Activated CD4-positive, alpha-beta T cell treated with anti-CD3 and anti-CD28 coated beads, Interleukin-10, Interleukin-2, amounts not matched to agents 100 ng/mL and 50 ng/mL, durations not matched to agents 16 hours and 8 hours (primary cell): ENCODE data around the gene ATP8A2.

ENCODE experiments used
- DNase-seq: peaks from one replicate; pipeline ENCODE4 v3.0.0-alpha.2; 2020

Gene ATP8A2

GRCh38 chr13:25738342-25739196 is 366.8 kb downstream of the ATP8A2 start:
- DNase-seq, result no peak

GRCh38 chr13:25739376-25739775 is 367.6 kb downstream of the ATP8A2 start:
- DNase-seq, result no peak

GRCh38 chr13:25741796-25742195 is 370.0 kb downstream of the ATP8A2 start:
- no peak for DNase-seq

GRCh38 chr13:25742220-25742619 is 370.4 kb downstream of the ATP8A2 start:
- DNase-seq, result no peak

- DNase-seq, result no peak
Measured at GRCh38 chr13:25743421-25743820, 371.6 kb downstream of the ATP8A2 start.

DNA sequence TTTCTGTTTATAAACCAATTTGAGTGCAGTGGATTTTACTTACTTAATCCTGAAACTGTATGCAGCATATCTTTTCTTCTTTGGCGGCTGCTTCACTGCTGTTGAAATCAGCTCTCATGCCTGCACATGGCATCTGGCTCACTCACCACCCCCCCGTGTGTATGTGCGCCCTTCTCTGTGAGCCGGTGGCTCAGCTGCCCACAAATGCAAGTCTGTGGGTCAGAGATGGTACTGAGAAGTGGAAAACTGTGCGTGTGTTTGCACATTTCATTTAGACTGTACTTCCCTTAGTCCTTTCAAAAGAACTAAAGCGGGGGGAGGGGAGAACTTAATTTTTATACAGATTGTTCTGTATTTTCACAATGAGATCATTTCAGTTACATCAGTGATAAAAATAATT is 372.4 kb downstream of the ATP8A2 start:
- no peak for DNase-seq

GRCh38 chr13:25746131-25746530 is 374.4 kb downstream of the ATP8A2 start:
- DNase-seq, result no peak

DNA sequence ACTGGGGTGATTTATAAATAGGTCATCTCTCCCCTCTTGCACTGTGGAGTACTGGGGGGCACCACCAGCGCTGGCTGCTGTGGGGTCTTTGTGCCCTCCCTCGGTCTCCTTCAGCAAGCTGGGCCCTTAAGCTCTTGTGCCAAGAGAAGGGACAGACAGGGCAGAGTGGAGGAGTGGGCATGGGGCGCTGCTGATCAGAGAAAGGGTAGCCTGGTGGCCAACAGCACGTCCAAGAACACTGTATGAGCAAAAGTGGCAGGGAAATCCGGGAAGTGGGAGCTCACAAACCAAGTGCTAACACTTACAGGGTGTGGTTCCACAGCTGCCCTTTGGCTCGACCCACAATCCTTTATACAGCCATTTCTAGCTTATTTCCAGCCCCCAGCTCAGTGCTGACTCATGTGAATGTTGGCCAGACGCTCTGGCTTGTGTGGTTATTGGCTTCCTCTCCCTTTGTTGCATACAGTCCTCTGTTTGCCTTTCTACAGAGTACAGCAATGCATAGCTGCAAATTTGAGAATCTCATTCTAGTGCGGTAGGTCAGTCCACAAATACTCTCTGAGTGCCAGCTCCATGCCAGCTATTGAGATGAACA is 381.3 kb downstream of the ATP8A2 start:
- peak; percentile 48 for DNase-seq

DNA sequence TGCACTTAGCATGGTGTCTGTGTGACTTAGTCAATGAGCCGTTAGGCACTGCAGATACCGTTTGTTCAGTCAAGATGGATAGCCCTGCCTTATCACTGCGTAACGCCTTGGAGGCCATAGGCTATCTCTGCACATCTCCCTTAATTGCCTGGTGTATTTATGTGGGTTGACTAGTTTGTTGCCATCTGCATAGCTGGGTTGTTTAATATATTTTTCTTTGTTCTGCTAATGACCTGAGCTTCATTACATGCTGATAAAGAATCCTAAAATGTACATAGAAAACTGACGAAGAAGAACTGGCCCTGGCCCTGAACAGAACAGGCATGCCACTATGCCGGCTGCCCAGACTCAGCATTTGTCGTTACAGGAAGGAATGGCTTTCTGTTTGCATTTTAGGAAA is 382.2 kb downstream of the ATP8A2 start:
- no peak for DNase-seq

- no peak for DNase-seq
Measured at GRCh38 chr13:25756251-25756650, 384.5 kb downstream of the ATP8A2 start.

- DNase-seq, result no peak
Measured at GRCh38 chr13:25756912-25757311, 385.1 kb downstream of the ATP8A2 start.

DNA sequence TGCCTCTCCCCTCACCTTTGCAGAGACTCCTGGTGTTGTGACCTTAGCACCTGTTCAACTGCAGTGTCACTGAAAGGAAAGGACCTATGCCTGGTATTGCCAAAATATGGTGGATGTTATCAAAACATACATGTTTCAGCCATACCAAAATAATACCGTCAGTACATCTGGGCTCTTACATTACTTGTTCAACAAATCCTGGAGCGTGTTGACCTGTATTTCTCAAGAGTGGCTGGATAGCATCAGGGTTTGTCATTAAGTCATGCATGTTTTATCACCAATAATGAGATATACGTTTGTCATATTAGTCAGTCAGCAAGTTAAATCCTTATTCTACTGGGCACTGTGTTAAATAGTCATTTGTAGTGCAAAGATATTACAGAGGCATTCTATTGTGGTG is 389.3 kb downstream of the ATP8A2 start:
- DNase-seq, result no peak

- peak; percentile 52 for DNase-seq
Measured at GRCh38 chr13:25762281-25762680, 390.5 kb downstream of the ATP8A2 start.

- DNase-seq, result peak; percentile 23
Measured at GRCh38 chr13:25762795-25763377, 391.1 kb downstream of the ATP8A2 start.

GRCh38 chr13:25764378-25764777 is 392.6 kb downstream of the ATP8A2 start:
- DNase-seq, result no peak

DNA sequence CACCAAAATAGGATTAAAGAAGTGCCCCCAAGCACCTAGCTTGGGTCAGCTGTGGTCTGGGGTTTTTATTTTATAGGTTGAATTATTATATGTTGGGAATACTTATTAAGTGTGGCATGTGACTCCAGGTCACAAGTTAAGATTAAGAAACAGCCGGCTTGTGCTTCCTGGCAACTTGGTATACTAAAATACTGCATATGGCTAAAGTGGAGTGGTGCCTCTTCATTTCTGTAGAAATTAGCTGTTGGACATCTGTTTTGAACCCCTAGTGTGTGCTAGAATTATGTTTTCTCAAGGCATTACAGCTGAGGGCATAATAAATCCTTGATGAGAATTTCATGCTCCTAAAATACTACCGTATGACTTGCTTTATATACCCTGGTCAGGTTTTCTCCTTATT is 393.5 kb downstream of the ATP8A2 start:
- DNase-seq, result no peak

DNA sequence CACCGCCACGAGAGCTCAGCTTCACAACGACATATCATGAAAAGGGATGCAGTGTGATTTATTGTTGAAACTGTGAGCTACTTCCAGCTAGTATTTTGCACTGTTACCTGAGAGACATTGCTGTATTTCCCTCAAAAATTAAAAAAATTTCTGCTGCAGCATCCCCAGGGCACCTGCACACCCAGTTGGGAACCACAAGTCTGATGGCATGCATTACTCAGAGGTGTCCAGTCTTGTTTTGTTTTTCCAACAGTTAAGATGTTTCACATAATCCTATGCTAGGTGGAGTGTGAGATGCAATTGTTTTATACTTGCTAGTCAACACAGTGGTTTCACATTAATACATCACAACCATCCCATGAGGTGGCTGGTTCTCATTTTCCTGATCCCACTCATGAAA is 394.8 kb downstream of the ATP8A2 start:
- DNase-seq, result no peak

DNA sequence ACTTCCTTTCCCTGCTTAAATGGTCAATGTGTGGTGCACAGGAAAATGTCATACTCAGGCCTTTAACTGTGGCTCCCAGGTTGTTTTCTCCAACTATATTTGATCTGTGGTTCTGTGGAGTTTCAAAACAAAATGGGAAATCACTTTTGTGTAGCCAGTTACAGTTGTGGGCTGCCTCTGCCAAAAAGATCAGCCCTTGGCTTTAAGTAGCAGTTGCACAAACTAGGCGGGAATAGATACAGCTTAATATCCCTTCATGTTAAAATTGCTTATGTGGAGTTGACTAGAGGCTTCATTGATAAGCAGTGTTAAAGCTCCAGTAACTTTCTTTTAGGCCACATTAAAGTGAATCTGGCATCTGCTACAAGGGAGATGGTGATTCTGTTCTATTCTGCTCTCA is 395.2 kb downstream of the ATP8A2 start:
- DNase-seq, result no peak

DNA sequence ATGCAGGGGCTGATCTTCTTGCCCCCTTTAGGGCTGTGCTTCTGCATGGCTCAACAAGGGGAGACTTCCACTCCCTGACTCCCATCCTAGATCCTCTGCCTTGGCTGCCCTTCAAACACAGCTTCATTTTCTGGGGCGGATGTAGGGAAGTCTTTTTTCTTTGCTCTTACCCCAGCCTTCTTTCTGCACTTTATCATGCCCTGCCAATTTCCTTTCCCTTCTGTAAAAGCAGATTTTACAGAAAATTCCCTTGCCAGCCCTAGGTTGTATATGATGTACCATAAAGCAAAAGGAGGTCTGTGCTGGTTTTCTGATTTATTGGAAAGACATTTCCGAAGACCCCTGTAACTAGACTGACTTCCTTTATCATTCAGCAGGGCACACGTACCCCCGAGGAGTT is 396.6 kb downstream of the ATP8A2 start:
- DNase-seq, result no peak

DNA sequence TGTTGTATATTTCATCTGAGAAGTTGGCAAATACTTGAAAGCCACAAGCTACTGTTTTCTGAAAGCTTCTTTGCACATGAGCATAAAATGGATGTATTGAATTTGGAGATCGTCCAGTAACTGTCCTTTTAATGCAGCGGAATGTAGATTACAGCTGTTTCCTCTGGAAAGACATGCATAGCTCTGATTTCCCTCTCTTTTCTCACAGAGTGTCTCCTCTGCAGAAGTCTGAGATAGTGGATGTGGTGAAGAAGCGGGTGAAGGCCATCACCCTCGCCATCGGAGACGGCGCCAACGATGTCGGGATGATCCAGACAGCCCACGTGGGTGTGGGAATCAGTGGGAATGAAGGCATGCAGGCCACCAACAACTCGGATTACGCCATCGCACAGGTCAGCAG is 397.1 kb downstream of the ATP8A2 start:
- DNase-seq, result no peak

DNA sequence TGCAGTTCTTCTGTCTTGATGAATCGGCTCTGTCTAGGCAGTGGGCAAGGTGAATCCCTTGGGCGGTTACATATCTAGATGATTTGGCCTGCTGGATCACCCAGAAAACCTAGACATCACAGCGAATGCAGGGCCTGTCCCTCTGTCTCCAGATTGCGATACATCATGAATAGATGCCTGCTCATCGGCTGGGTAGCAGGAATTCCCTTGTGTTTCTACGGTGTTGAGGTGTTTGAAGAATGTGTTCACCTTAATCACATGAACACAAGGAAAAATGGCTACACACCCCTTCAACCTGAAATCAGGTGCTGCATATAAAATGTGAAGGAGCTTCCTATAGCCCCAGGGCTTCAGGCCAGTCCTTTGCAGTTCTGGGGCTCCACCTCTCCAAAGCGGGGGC is 398.8 kb downstream of the ATP8A2 start:
- DNase-seq, result no peak

GRCh38 chr13:25771202-25771601 is 399.4 kb downstream of the ATP8A2 start:
- DNase-seq, result no peak

DNA sequence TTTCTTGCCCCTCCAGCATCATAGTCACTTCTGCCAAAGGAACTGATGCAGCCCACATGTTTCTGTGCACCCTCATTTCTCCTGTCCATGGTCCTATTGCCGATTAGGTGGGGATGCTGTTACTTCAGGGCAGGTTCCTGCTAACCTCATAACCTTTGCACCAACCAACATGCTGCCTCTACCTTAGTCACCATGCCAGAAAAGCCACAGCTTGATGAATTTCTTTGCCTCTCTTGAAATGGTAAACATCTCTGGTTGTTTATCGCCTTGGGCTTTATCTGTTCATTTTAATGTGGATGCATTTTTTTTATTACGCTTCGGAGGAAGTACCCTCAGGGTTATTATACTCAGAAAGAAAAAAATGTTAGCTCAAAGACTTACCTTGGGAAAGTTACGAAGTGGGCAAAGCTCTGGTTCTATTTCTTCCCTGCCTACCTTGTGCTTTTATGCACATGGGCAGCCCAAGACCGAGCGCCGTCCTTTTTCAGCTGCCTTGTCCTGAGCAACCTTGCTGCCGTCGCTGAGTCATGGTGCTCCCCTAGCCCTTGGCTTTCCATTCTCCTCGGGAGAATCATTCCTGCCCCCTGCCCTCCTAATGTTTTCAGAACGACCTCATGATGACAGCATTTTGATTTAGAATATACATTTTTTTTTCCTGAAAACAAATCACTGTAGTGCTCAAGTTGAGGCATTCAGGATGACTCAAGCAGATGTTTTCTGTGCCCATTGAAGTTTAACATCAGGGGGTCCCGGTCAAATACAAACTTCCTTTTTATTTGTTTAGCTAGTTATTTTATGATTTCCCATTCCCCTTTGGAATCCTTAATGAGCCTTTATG is 400.1 kb downstream of the ATP8A2 start:
- DNase-seq, result no peak
